ENCODE results near the gene CYRIA. TPM values are rescaled to one million over a fixed set of nuclear protein-coding genes. Genes with fewer than 3 reads are reported as not detected.

CYRIA gene
- total RNA-seq, 3 donors from 2014 or later (not counting 1 experiment from before 2014, with no cell fraction given) = 37.4 to 54.8 (median 38.5) TPM

- Histone ChIP-seq H3K27me3 (ENCODE audit: control insufficient read depth, insufficient read depth, low read length) (no peaks in the 10 kb centered on the region), H3K27ac (ENCODE audit: low read length) (peak overlapping the region; percentile 9), H3K4me1 (ENCODE audit: control insufficient read depth, insufficient read depth, low read length) (peaks cover 72% of the 10 kb centered on the region), H3K9me3 (ENCODE audit: control insufficient read depth, insufficient read depth, low read length) (no peaks in the 10 kb centered on the region), H3K36me3 (ENCODE audit: control insufficient read depth, insufficient read depth, low read length) (no peaks in the 10 kb centered on the region), H3K4me3 (ENCODE audit: low read length) (no peak overlapping the region)
- Mint-ChIP-seq H3K36me3 (no peaks in the 10 kb centered on the region), H3K4me3 (peak overlapping the region; percentile 67), H3K27ac (peak overlapping the region; percentile 93 to 97), H3K27me3 (ENCODE audit: low read depth in 2 of 2) (no peaks in the 10 kb centered on the region), H3K4me1 (peaks cover 94% of the 10 kb centered on the region in 2 donors), H3K9me3 (no peaks in the 10 kb centered on the region)
- 65% methylated on average over 3 of the region's 4 CpGs for WGBS (ENCODE audit: insufficient coverage)
- intact Hi-C loops (cut with micrococcal nuclease) = loop anchor here (5.0 kb wide), 1 partner anchor 34 kb away; no protein-coding TSS in a partner anchor
- TF ChIP-seq CTCF (IDR thresholded peaks at IDR 0.05) = no peak
- no peak for ATAC-seq
- DNase-seq = no peak
Measured at GRCh38 chr2:16661526-16661925, 4.1 kb downstream of the CYRIA start.

GRCh38 chr2:16660556-16660955, 5.1 kb downstream of the CYRIA start:
- 68% methylated on average over 4 of the region's 4 CpGs for WGBS (ENCODE audit: insufficient coverage)
- TF ChIP-seq CTCF (IDR thresholded peaks at IDR 0.05) = no peak
- H3K4me1 Mint-ChIP-seq = peaks cover 96% of the 10 kb centered on the region in 2 donors
- no peaks in the 10 kb centered on the region for H3K36me3 ChIP-seq (ENCODE audit: control insufficient read depth, insufficient read depth, low read length)
- no peaks in the 10 kb centered on the region for H3K27me3 Mint-ChIP-seq (ENCODE audit: low read depth in 2 of 2)
- no peaks in the 10 kb centered on the region for H3K27me3 ChIP-seq (ENCODE audit: control insufficient read depth, insufficient read depth, low read length)
- no peak overlapping the region for H3K4me3 ChIP-seq (ENCODE audit: low read length)
- DNase-seq = no peak
- H3K27ac Mint-ChIP-seq = peak overlapping the region in 1 of 2 donors; percentile 93
- intact Hi-C loops (cut with micrococcal nuclease) = loop anchor here (5.0 kb wide), 1 partner anchor 33 kb away; no protein-coding TSS in a partner anchor
- H3K4me1 ChIP-seq (ENCODE audit: control insufficient read depth, insufficient read depth, low read length) = peaks cover 74% of the 10 kb centered on the region
- no peaks in the 10 kb centered on the region for H3K9me3 ChIP-seq (ENCODE audit: control insufficient read depth, insufficient read depth, low read length)
- ATAC-seq = no peak
- peak overlapping the region; percentile 31 for H3K4me3 Mint-ChIP-seq
- no peaks in the 10 kb centered on the region for H3K9me3 Mint-ChIP-seq
- no peak overlapping the region for H3K27ac ChIP-seq (ENCODE audit: low read length)
- no peaks in the 10 kb centered on the region for H3K36me3 Mint-ChIP-seq

- no peaks in the 10 kb centered on the region for H3K36me3 ChIP-seq (ENCODE audit: control insufficient read depth, insufficient read depth, low read length)
- no peaks in the 10 kb centered on the region for H3K27me3 ChIP-seq (ENCODE audit: control insufficient read depth, insufficient read depth, low read length)
- H3K9me3 ChIP-seq (ENCODE audit: control insufficient read depth, insufficient read depth, low read length) = no peaks in the 10 kb centered on the region
- H3K27ac ChIP-seq (ENCODE audit: low read length) = no peak overlapping the region
- WGBS (ENCODE audit: insufficient coverage) = 45% methylated on average over 4 of the region's 5 CpGs
- Mint-ChIP-seq H3K9me3 (no peaks in the 10 kb centered on the region), H3K27me3 (ENCODE audit: low read depth in 2 of 2) (no peaks in the 10 kb centered on the region), H3K4me1 (peaks cover 98 to 100% of the 10 kb centered on the region in 2 donors), H3K36me3 (no peaks in the 10 kb centered on the region), H3K27ac (peak overlapping the region in 1 of 2 donors; percentile 93), H3K4me3 (peak overlapping the region; percentile 31)
- TF ChIP-seq CTCF (IDR thresholded peaks at IDR 0.05) = no peak
- ATAC-seq = no peak
- no peak for DNase-seq
- H3K4me3 ChIP-seq (ENCODE audit: low read length) = no peak overlapping the region
- H3K4me1 ChIP-seq (ENCODE audit: control insufficient read depth, insufficient read depth, low read length) = peaks cover 76% of the 10 kb centered on the region
- intact Hi-C loops (cut with micrococcal nuclease) = loop anchor here (5.0 kb wide), 1 partner anchor 33 kb away; no protein-coding TSS in a partner anchor
Measured at GRCh38 chr2:16660114-16660513, 5.5 kb downstream of the CYRIA start.

Measured in natural killer cell (primary cell).